ENCODE results near the gene TPH1. TPM values are rescaled to one million over a fixed set of nuclear protein-coding genes. Genes with fewer than 3 reads are reported as not detected.

Gene TPH1
- total RNA-seq, 1 experiment from 2014 or later = 0.05 TPM

DNA sequence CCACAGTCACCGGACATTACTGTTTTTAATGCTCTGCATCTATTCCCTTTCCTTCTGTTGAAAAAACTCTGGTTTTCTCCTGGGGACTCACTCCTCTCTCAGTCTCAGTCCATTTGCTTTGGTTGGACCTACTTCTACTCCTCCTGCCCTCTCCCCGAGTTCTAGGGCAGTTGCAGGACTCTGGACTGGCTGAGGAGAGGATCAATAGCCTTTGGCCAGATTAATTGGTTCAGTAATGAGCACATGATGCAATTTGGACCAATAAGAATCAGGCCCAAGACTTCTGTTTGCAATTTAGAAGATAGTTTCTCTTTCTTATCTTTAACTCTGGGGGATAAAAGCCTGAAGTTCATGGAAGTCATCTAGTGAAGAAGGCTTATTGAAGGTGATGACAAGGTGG is 15.3 kb upstream of the TPH1 start:
- TF ChIP-seq, protein P1, sequence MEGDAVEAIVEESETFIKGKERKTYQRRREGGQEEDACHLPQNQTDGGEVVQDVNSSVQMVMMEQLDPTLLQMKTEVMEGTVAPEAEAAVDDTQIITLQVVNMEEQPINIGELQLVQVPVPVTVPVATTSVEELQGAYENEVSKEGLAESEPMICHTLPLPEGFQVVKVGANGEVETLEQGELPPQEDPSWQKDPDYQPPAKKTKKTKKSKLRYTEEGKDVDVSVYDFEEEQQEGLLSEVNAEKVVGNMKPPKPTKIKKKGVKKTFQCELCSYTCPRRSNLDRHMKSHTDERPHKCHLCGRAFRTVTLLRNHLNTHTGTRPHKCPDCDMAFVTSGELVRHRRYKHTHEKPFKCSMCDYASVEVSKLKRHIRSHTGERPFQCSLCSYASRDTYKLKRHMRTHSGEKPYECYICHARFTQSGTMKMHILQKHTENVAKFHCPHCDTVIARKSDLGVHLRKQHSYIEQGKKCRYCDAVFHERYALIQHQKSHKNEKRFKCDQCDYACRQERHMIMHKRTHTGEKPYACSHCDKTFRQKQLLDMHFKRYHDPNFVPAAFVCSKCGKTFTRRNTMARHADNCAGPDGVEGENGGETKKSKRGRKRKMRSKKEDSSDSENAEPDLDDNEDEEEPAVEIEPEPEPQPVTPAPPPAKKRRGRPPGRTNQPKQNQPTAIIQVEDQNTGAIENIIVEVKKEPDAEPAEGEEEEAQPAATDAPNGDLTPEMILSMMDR (IDR thresholded peaks at IDR 0.05) = no peak
- TF ChIP-seq TCF7L2 (IDR thresholded peaks at IDR 0.05; ENCODE audit: low read depth, low read length) = no peak

DNA sequence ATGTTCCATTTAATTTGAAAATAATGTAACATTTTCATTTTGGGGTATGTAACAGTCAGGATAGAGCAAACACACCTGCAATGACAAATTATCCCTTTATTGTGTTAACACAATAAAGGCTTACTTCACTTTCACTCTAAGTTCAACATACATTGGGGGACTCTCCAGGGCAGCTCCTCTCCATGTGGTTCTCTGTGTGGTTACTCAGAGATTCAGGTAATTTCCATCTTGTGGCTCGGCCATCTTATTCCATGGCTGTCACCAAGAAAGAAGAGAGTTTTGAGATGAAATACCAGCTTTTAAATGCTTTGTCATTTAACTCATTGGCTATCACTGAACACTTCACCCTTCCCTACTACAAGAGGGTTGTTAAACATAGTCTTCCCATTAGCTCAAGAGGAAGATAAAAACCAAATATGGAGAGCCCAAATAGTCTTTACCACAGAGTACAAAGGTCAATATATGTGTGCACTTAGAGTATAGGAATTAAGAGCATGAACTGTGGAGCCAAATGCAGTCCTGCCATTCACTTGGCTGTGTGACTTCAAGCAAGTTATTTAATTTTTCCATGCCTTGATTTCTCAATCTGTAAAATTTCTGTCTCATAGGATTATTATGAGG is 10.6 kb upstream of the TPH1 start:
- intact Hi-C loops (cut with micrococcal nuclease; ENCODE audit: unreplicated experiment) (no loop called here), in situ Hi-C loops (cut with HindIII; ENCODE audit: low pct_unique_long_range_greater_than_20kb, low sequenced_read_pairs) (no loop called here)
- no peaks in the 10 kb centered on the region for H3K9me3 ChIP-seq (ENCODE audit: control insufficient read depth, insufficient read depth, low read depth, low read length)
- DNase-seq (ENCODE audit: low read depth, low spot score) (no peak), ATAC-seq (no peak)
- ChIA-PET CTCF (no interaction called here), POLR2A (no interaction called here)
- H3K4me3 ChIP-seq (ENCODE audit: low read depth in 2 of 2, low read length in 2 of 2) = no peak overlapping the region
- H3K27me3 ChIP-seq (ENCODE audit: control insufficient read depth, insufficient read depth, low read length) = no peaks in the 10 kb centered on the region; the same call in 1 of the 2 replicates
- TF ChIP-seq SIN3A (IDR thresholded peaks at IDR 0.05; ENCODE audit: borderline replicate concordance, insufficient read depth, low read depth, low read length) (no peak), TCF7L2 (IDR thresholded peaks at IDR 0.05; ENCODE audit: low read depth, low read length) (no peak), POLR2AphosphoS5 (IDR thresholded peaks at IDR 0.05; ENCODE audit: low read depth, low read length) (no peak)
- TF ChIP-seq, protein P1 (IDR thresholded peaks at IDR 0.05) = no peak
- TF ChIP-seq, protein P2, sequence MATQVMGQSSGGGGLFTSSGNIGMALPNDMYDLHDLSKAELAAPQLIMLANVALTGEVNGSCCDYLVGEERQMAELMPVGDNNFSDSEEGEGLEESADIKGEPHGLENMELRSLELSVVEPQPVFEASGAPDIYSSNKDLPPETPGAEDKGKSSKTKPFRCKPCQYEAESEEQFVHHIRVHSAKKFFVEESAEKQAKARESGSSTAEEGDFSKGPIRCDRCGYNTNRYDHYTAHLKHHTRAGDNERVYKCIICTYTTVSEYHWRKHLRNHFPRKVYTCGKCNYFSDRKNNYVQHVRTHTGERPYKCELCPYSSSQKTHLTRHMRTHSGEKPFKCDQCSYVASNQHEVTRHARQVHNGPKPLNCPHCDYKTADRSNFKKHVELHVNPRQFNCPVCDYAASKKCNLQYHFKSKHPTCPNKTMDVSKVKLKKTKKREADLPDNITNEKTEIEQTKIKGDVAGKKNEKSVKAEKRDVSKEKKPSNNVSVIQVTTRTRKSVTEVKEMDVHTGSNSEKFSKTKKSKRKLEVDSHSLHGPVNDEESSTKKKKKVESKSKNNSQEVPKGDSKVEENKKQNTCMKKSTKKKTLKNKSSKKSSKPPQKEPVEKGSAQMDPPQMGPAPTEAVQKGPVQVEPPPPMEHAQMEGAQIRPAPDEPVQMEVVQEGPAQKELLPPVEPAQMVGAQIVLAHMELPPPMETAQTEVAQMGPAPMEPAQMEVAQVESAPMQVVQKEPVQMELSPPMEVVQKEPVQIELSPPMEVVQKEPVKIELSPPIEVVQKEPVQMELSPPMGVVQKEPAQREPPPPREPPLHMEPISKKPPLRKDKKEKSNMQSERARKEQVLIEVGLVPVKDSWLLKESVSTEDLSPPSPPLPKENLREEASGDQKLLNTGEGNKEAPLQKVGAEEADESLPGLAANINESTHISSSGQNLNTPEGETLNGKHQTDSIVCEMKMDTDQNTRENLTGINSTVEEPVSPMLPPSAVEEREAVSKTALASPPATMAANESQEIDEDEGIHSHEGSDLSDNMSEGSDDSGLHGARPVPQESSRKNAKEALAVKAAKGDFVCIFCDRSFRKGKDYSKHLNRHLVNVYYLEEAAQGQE (IDR thresholded peaks at IDR 0.05; ENCODE audit: insufficient read depth in 1 of 2, low read depth in 2 of 2, low read length in 1 of 2) = no peak
- no peak overlapping the region for H3K27ac ChIP-seq (ENCODE audit: low read length)
- H3K36me3 ChIP-seq (ENCODE audit: control insufficient read depth, insufficient read depth, low read length) = no peaks in the 10 kb centered on the region
- H3K4me1 ChIP-seq (ENCODE audit: control insufficient read depth, insufficient read depth, low read length) = no peaks in the 10 kb centered on the region
- BruUV-seq (replicated peaks) = no TSS peak

More for the DNA sequence above, 15.3 kb upstream of the TPH1 start:
- BruUV-seq (replicated peaks) = no TSS peak
- in situ Hi-C loops (cut with HindIII; ENCODE audit: low pct_unique_long_range_greater_than_20kb, low sequenced_read_pairs) (no loop called here), intact Hi-C loops (cut with micrococcal nuclease; ENCODE audit: unreplicated experiment) (no loop called here)
- Histone ChIP-seq H3K4me1 (ENCODE audit: control insufficient read depth, insufficient read depth, low read length) (no peaks in the 10 kb centered on the region), H3K4me3 (ENCODE audit: low read depth in 2 of 2, low read length in 2 of 2) (no peak overlapping the region), H3K9me3 (ENCODE audit: control insufficient read depth, insufficient read depth, low read depth, low read length) (no peaks in the 10 kb centered on the region), H3K36me3 (ENCODE audit: control insufficient read depth, insufficient read depth, low read length) (no peaks in the 10 kb centered on the region), H3K27ac (ENCODE audit: low read length) (no peak overlapping the region), H3K27me3 (ENCODE audit: control insufficient read depth, insufficient read depth, low read length) (no peaks in the 10 kb centered on the region)
- POLR2A ChIA-PET = no interaction called here
- DNase-seq (ENCODE audit: low read depth, low spot score) = no peak
- CTCF ChIA-PET = no interaction called here
- ATAC-seq = no peak

All from Panc1 (cell line).